GM13977 (cell line): ENCODE results near the gene ABI3BP.

Experiments
- DNase-seq: peaks from one replicate; pipeline ENCODE4 v3.0.0; 2012; ENCODE audit warnings: low spot score
- in situ Hi-C: fragments of 300-500 bp; cut with MboI; formaldehyde crosslinking; loops from one replicate; pipeline ENCODE4 v1.12.0; 2022; ENCODE audit warnings: low sequenced_read_pairs, low pct_unique_long_range_greater_than_20kb, mixed read lengths, inconsistent platforms; ENCODE audit not compliant: unreplicated experiment
- TF ChIP-seq, protein P1 (sequence below): IDR thresholded peaks from 2 replicates; pipeline ENCODE4 v1.5.1; 2012; ENCODE audit warnings: mild to moderate bottlenecking, control low read depth; ENCODE audit not compliant: insufficient read depth; ENCODE audit errors: extremely low read depth, missing control alignments

Gene ABI3BP

DNA sequence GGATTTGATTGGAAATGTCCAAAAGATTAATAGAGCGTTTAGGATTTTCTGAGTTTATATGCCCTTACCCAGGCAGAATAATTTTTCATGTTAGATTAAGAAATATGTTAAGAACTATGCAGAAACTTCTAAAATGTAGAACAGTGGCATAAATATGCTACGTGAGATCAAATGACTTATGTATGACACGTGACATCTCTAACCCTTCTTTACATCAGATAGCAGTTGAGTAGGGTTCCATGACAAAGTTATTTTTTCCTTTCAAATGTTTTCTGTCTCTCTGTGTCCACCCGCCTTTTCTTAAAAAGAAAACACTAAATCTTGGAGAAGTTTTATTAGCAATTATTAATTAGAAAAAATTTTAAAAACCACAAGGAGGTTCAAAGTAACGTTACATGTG lies 292.5 kb downstream of the ABI3BP start:
- TF ChIP-seq, protein P1, sequence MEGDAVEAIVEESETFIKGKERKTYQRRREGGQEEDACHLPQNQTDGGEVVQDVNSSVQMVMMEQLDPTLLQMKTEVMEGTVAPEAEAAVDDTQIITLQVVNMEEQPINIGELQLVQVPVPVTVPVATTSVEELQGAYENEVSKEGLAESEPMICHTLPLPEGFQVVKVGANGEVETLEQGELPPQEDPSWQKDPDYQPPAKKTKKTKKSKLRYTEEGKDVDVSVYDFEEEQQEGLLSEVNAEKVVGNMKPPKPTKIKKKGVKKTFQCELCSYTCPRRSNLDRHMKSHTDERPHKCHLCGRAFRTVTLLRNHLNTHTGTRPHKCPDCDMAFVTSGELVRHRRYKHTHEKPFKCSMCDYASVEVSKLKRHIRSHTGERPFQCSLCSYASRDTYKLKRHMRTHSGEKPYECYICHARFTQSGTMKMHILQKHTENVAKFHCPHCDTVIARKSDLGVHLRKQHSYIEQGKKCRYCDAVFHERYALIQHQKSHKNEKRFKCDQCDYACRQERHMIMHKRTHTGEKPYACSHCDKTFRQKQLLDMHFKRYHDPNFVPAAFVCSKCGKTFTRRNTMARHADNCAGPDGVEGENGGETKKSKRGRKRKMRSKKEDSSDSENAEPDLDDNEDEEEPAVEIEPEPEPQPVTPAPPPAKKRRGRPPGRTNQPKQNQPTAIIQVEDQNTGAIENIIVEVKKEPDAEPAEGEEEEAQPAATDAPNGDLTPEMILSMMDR: no peak
- in situ Hi-C loops: no loop called here
- DNase-seq: no peak
